CD14-positive monocyte (primary cell): Measurements from ENCODE around the gene HSPB2. TPM values are rescaled to one million over a fixed set of nuclear protein-coding genes. Genes with fewer than 3 reads are reported as not detected.
A peak's percentile ranks its signal among the peaks of the same experiment; 100 is the strongest.

ENCODE experiments used
- DNase-seq, 3 donors: peaks; one replicate each; pipeline ENCODE4 v3.0.0-alpha.2; 2011 to 2022
- H2AFZ ChIP-seq: 2 replicates; pipeline ENCODE4 v1.6.0; 2012; ENCODE audit warnings: mild to moderate bottlenecking, low read depth, low read length, inconsistent platforms; ENCODE audit not compliant: insufficient read depth, poor library complexity, severe bottlenecking
- H3K27ac ChIP-seq, 2 donors: 1 replicate in 1 of 2; 2 replicates in 1 of 2; pipeline ENCODE4 v1.5.1; 2012 to 2013; ENCODE audit warnings: low read length in 2 of 2, control low read depth in 1 of 2, inconsistent platforms in 1 of 2, low read depth in 1 of 2, mild to moderate bottlenecking in 1 of 2
- H3K27me3 ChIP-seq, 2 donors: one replicate each; pipeline versions ENCODE4 v1.6.0 to v1.6.1; 2011 to 2013; ENCODE audit warnings: low read length in 2 of 2; ENCODE audit not compliant: control insufficient read depth in 2 of 2, insufficient read depth in 2 of 2
- H3K36me3 ChIP-seq, 2 donors: replicated peaks in 1 of 2; 1 replicate in 1 of 2; 2 replicates in 1 of 2; pipeline versions ENCODE4 v1.5.1 to v1.6.1; 2012 to 2013; ENCODE audit warnings: low read length in 2 of 2, control low read depth in 1 of 2, inconsistent platforms in 1 of 2, mild to moderate bottlenecking in 1 of 2; ENCODE audit not compliant: insufficient read depth in 2 of 2, control insufficient read depth in 1 of 2
- H3K4me1 ChIP-seq, 2 donors: 1 replicate in 1 of 2; 2 replicates in 1 of 2; pipeline versions ENCODE4 v1.5.1 to v1.6.1; 2012 to 2013; ENCODE audit warnings: low read length in 2 of 2, control low read depth in 1 of 2, inconsistent platforms in 1 of 2, mild to moderate bottlenecking in 1 of 2, moderate library complexity in 1 of 2; ENCODE audit not compliant: insufficient read depth in 2 of 2, control insufficient read depth in 1 of 2
- H3K4me2 ChIP-seq: replicated peaks from 2 replicates; pipeline ENCODE3; 2012; ENCODE audit warnings: low read length, moderate library complexity, mild to moderate bottlenecking; ENCODE audit not compliant: poor library complexity, severe bottlenecking; ENCODE audit errors: extremely low read depth
- H3K4me3 ChIP-seq, 3 experiments: fragments of 200-600 bp in 1 of 3; sonication (generic) in 1 of 3; replicated peaks in 1 of 3; 1 replicate in 2 of 3; 2 replicates in 1 of 3; pipeline ENCODE4 v1.5.1; 2011 to 2013; ENCODE audit warnings: low read length in 3 of 3, mild to moderate bottlenecking in 3 of 3, control low read depth in 2 of 3, low read depth in 2 of 3, inconsistent platforms in 1 of 3, moderate library complexity in 1 of 3
- H3K79me2 ChIP-seq: 2 replicates; pipeline ENCODE4 v1.6.0; 2012; ENCODE audit warnings: mild to moderate bottlenecking, control low read depth, inconsistent platforms, low read length, moderate library complexity; ENCODE audit not compliant: insufficient read depth
- H3K9ac ChIP-seq: 2 replicates; pipeline ENCODE4 v1.6.0; 2017; ENCODE audit warnings: low read length, mild to moderate bottlenecking; ENCODE audit not compliant: insufficient read depth, poor library complexity, severe bottlenecking
- H3K9me3 ChIP-seq, 2 donors: replicated peaks in 1 of 2; 1 replicate in 1 of 2; 2 replicates in 1 of 2; pipeline versions ENCODE4 v1.5.1 to v1.6.1; 2012 to 2013; ENCODE audit warnings: low read length in 2 of 2, control low read depth in 1 of 2; ENCODE audit not compliant: control insufficient read depth in 1 of 2, insufficient read depth in 1 of 2
- H4K20me1 ChIP-seq: 2 replicates; pipeline ENCODE4 v1.6.0; 2012; ENCODE audit warnings: mild to moderate bottlenecking, low read length, control low read depth, moderate library complexity; ENCODE audit not compliant: insufficient read depth
- H3K27ac Mint-ChIP-seq, 7 donors: one replicate each; pipeline ENCODE4 v1.8.0; 2020; ENCODE audit warnings: mild to moderate bottlenecking in 7 of 7, mixed read lengths in 7 of 7, moderate library complexity in 6 of 7, inconsistent platforms in 2 of 7
- H3K27me3 Mint-ChIP-seq, 3 donors: one replicate each; pipeline ENCODE4 v1.8.0; 2021 to 2022; ENCODE audit warnings: low read depth in 3 of 3, mild to moderate bottlenecking in 3 of 3, mixed read lengths in 3 of 3, moderate library complexity in 3 of 3, inconsistent platforms in 1 of 3
- H3K36me3 Mint-ChIP-seq, 2 donors: one replicate each; pipeline ENCODE4 v1.8.0; 2020; ENCODE audit warnings: mixed read lengths in 2 of 2, inconsistent platforms in 1 of 2, mild to moderate bottlenecking in 1 of 2
- H3K4me1 Mint-ChIP-seq: one replicate; pipeline ENCODE4 v1.8.0; 2020; ENCODE audit warnings: mild to moderate bottlenecking, mixed read lengths
- H3K4me3 Mint-ChIP-seq, 2 donors: one replicate each; pipeline ENCODE4 v1.8.0; 2020; ENCODE audit warnings: mild to moderate bottlenecking in 2 of 2, mixed read lengths in 2 of 2, moderate library complexity in 1 of 2
- H3K9me3 Mint-ChIP-seq, 7 donors: one replicate each; pipeline ENCODE4 v1.8.0; 2020 to 2022; ENCODE audit warnings: mixed read lengths in 7 of 7, mild to moderate bottlenecking in 6 of 7, moderate library complexity in 6 of 7, inconsistent platforms in 2 of 7
- CTCF ChIP-seq: fragments of 200-600 bp; IDR thresholded peaks from one replicate; pipeline ENCODE4 v1.8.0; 2022; ENCODE audit warnings: antibody characterized with exemption, mild to moderate bottlenecking
- WGBS: methylation state at CpG from one replicate; pipeline ENCODE4 v1.1.5; 2013; ENCODE audit warnings: missing lambda C conversion rate; ENCODE audit not compliant: insufficient coverage; 5-methylcytosine and 5-hydroxymethylcytosine counted together
- intact Hi-C, 2 donors: fragments of 100-400 bp; cut with micrococcal nuclease; formaldehyde crosslinking; loops; one replicate each; pipeline versions ENCODE4 v1.15.0 to v1.15.1; 2023
- polyA plus RNA-seq, 3 donors: library from polyadenylated mRNA; depleted of rRNA in 1 of 3; unstranded in 2 of 3; stranded (reverse) in 1 of 3; fragments of 300-500 nt in 2 of 3; fragments of >200 nt in 1 of 3; fragmentation: Illumina TruSeq in 2 of 3; gene quantifications; 1 replicate in 2 of 3; 2 replicates in 1 of 3; pipeline ENCODE4 v1.2.3, GENCODE V29; 2012 to 2021

Gene HSPB2
- polyA plus RNA-seq, 3 donors, result not detected

- Histone ChIP-seq H2AFZ (peak overlapping the region; percentile 36), H3K4me3 (no peak overlapping the region), H3K4me1 (peaks cover 8 to 14% of the 10 kb centered on the region in 2 donors), H3K4me2 (no peak overlapping the region), H3K27me3 (no peaks in the 10 kb centered on the region), H3K36me3 (no peaks in the 10 kb centered on the region), H3K27ac (no peak overlapping the region), H3K9me3 (no peaks in the 10 kb centered on the region), H3K9ac (no peak overlapping the region), H4K20me1 (no peaks in the 10 kb centered on the region), H3K79me2 (no peaks in the 10 kb centered on the region)
- Mint-ChIP-seq H3K4me1 (peaks cover 27% of the 10 kb centered on the region), H3K36me3 (no peaks in the 10 kb centered on the region), H3K9me3 (peaks cover 0 to 7% (median 0%) of the 10 kb centered on the region in 7 donors), H3K27ac (peak overlapping the region in 4 of 7 donors; percentile 10 to 83 (median 56)), H3K4me3 (no peak overlapping the region), H3K27me3 (peaks cover 0 to 1% (median 0%) of the 10 kb centered on the region in 3 donors)
- no peak for DNase-seq
- TF ChIP-seq CTCF, result no peak
- intact Hi-C loops, result no loop called here
Observed at GRCh38 chr11:111947143-111947542, 34.6 kb downstream of the HSPB2 start.

GRCh38 chr11:111949519-111950426, 37.2 kb downstream of the HSPB2 start:
- H3K27me3 ChIP-seq, result no peaks in the 10 kb centered on the region
- H3K9ac ChIP-seq, result no peak overlapping the region
- Mint-ChIP-seq H3K36me3 (no peaks in the 10 kb centered on the region), H3K4me3 (no peak overlapping the region), H3K9me3 (peaks cover 0 to 8% (median 0%) of the 10 kb centered on the region in 7 donors), H3K4me1 (peaks cover 22% of the 10 kb centered on the region), H3K27ac (peak overlapping the region in 4 of 7 donors; percentile 0 to 46 (median 2)), H3K27me3 (peaks cover 0 to 1% (median 0%) of the 10 kb centered on the region in 3 donors)
- WGBS, result 85% methylated on average over 2 of the region's 7 CpGs
- H3K4me1 ChIP-seq, result peaks cover 3 to 14% of the 10 kb centered on the region in 2 donors
- TF ChIP-seq CTCF, result no peak
- H3K4me3 ChIP-seq, result no peak overlapping the region
- intact Hi-C loops, result no loop called here
- no peak overlapping the region for H3K4me2 ChIP-seq
- no peak overlapping the region for H3K27ac ChIP-seq
- no peaks in the 10 kb centered on the region for H3K79me2 ChIP-seq
- DNase-seq, result no peak
- H4K20me1 ChIP-seq, result no peaks in the 10 kb centered on the region
- H3K36me3 ChIP-seq, result no peaks in the 10 kb centered on the region
- H3K9me3 ChIP-seq, result no peaks in the 10 kb centered on the region
- H2AFZ ChIP-seq, result peak overlapping the region; percentile 21
